Mesenchymal stem cell (in vitro differentiated cells and primary cell): ENCODE data around the gene OR7D2.

Experiments used
- DNase-seq: peaks from one replicate; pipeline ENCODE4 v3.0.0-alpha.2; 2013
- H2AFZ ChIP-seq: one replicate; pipeline ENCODE4 v1.6.1; 2013; ENCODE audit warnings: low read depth, mild to moderate bottlenecking, control low read depth, inconsistent platforms, low read length, moderate library complexity
- H2AK5ac ChIP-seq: 2 replicates; pipeline ENCODE4 v1.6.1; 2013; ENCODE audit warnings: low read length, moderate library complexity, mild to moderate bottlenecking, inconsistent platforms; ENCODE audit not compliant: severe bottlenecking
- H2BK120ac ChIP-seq: one replicate; pipeline ENCODE4 v1.6.1; 2013; ENCODE audit warnings: low read depth, mild to moderate bottlenecking, inconsistent platforms, low read length, moderate library complexity
- H2BK12ac ChIP-seq, 2 experiments: one replicate each; pipeline ENCODE4 v1.6.1; 2013; ENCODE audit warnings: inconsistent platforms in 2 of 2, low read length in 2 of 2, mild to moderate bottlenecking in 2 of 2, moderate library complexity in 2 of 2, control low read depth in 1 of 2
- H2BK15ac ChIP-seq: one replicate; pipeline ENCODE4 v1.6.1; 2013; ENCODE audit warnings: mild to moderate bottlenecking, low read depth, inconsistent platforms; ENCODE audit not compliant: poor library complexity, severe bottlenecking
- H2BK5ac ChIP-seq: 2 replicates; pipeline ENCODE4 v1.6.1; 2013; ENCODE audit warnings: low read depth, mild to moderate bottlenecking, low read length, control low read depth, inconsistent platforms; ENCODE audit not compliant: poor library complexity, severe bottlenecking
- H3K14ac ChIP-seq, 2 experiments: one replicate each; pipeline ENCODE4 v1.6.1; 2013; ENCODE audit warnings: inconsistent platforms in 2 of 2, low read length in 2 of 2, control low read depth in 1 of 2, mild to moderate bottlenecking in 1 of 2, moderate library complexity in 1 of 2
- H3K18ac ChIP-seq, 2 experiments: one replicate each; pipeline ENCODE4 v1.6.1; 2013; ENCODE audit warnings: inconsistent platforms in 2 of 2, low read length in 2 of 2, control low read depth in 1 of 2, low read depth in 1 of 2, mild to moderate bottlenecking in 1 of 2
- H3K23ac ChIP-seq, 2 experiments: one replicate each; pipeline ENCODE4 v1.6.1; 2013; ENCODE audit warnings: inconsistent platforms in 2 of 2, low read length in 2 of 2, mild to moderate bottlenecking in 2 of 2, moderate library complexity in 2 of 2, control low read depth in 1 of 2
- H3K27ac ChIP-seq: 2 replicates; pipeline ENCODE4 v1.5.1; 2013; ENCODE audit warnings: mild to moderate bottlenecking, moderate library complexity, low read length, control low read depth, inconsistent platforms; ENCODE audit not compliant: poor library complexity, severe bottlenecking
- H3K27me3 ChIP-seq, 2 experiments: 2 replicates each; pipeline versions ENCODE4 v1.6.1 to v1.7.0; 2013; ENCODE audit warnings: low read length in 2 of 2, mild to moderate bottlenecking in 2 of 2, moderate library complexity in 2 of 2, control low read depth in 1 of 2, inconsistent platforms in 1 of 2; ENCODE audit not compliant: control insufficient read depth in 1 of 2, insufficient read depth in 1 of 2
- H3K36me3 ChIP-seq, 2 experiments: 2 replicates each; pipeline versions ENCODE4 v1.6.1 to v1.7.0; 2013; ENCODE audit warnings: low read length in 2 of 2, control low read depth in 1 of 2, inconsistent platforms in 1 of 2, low read depth in 1 of 2, mild to moderate bottlenecking in 1 of 2; ENCODE audit not compliant: insufficient read depth in 2 of 2, control insufficient read depth in 1 of 2
- H3K4ac ChIP-seq, 2 experiments: one replicate each; pipeline ENCODE4 v1.6.1; 2013; ENCODE audit warnings: inconsistent platforms in 2 of 2, low read length in 2 of 2, mild to moderate bottlenecking in 2 of 2, moderate library complexity in 2 of 2, control low read depth in 1 of 2, low read depth in 1 of 2
- H3K4me1 ChIP-seq: 2 replicates; pipeline ENCODE4 v1.6.1; 2013; ENCODE audit warnings: low read depth, low read length, control low read depth; ENCODE audit not compliant: control insufficient read depth, insufficient read depth
- H3K4me2 ChIP-seq: 2 replicates; pipeline ENCODE4 v1.6.1; 2013; ENCODE audit warnings: low read length, mild to moderate bottlenecking, inconsistent platforms; ENCODE audit not compliant: poor library complexity, severe bottlenecking
- H3K4me3 ChIP-seq, 2 experiments: 2 replicates each; pipeline versions ENCODE4 v1.5.1 to v1.7.0; 2013; ENCODE audit warnings: low read length in 2 of 2, mild to moderate bottlenecking in 2 of 2, control low read depth in 1 of 2, low read depth in 1 of 2; ENCODE audit not compliant: insufficient read depth in 1 of 2
- H3K79me1 ChIP-seq: replicated peaks from 2 replicates; pipeline ENCODE4 v1.6.1; 2013; ENCODE audit warnings: mild to moderate bottlenecking, control low read depth, low read length, inconsistent platforms; ENCODE audit not compliant: poor library complexity, severe bottlenecking
- H3K9ac ChIP-seq: 2 replicates; pipeline ENCODE4 v1.7.0; 2013; ENCODE audit warnings: mild to moderate bottlenecking, low read length, moderate library complexity
- H3K9me3 ChIP-seq: 2 replicates; pipeline ENCODE4 v1.7.0; 2013; ENCODE audit warnings: mild to moderate bottlenecking, low read length; ENCODE audit not compliant: control insufficient read depth
- H4K8ac ChIP-seq: one replicate; pipeline ENCODE4 v1.6.1; 2013; ENCODE audit warnings: inconsistent platforms, mild to moderate bottlenecking, low read length, moderate library complexity
- H4K91ac ChIP-seq: one replicate; pipeline ENCODE4 v1.6.1; 2013; ENCODE audit warnings: mild to moderate bottlenecking, low read length, inconsistent platforms
- WGBS: methylation state at CpG from one replicate; pipeline ENCODE4 v1.1.7; 2013; ENCODE audit warnings: mixed read lengths; 5-methylcytosine and 5-hydroxymethylcytosine counted together

The OR7D2 gene

DNA sequence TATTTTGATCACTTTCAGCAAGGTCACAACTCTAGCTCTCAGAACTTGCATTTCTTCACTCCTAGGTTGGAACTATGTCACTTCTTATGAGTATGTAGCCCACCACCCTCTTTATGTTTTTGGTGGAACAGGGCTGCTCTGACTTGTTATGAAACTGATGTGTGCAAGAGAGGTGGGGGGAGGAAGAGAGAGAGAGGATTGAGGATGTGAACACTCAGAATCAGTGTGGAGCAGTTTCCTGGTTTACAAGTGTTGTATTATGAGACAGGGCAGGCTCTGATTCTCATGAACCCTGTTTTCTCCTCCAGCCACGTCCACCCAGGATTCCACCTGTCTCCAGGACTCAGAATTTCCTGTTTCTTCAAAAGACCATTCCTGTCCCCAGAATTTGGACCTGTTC, 22.5 kb upstream of the OR7D2 start:
- Histone ChIP-seq H2BK5ac (no peak overlapping the region), H2BK12ac (no peak overlapping the region), H3K4me3 (no peak overlapping the region), H2AFZ (no peak overlapping the region), H3K4ac (no peak overlapping the region), H2BK120ac (no peak overlapping the region), H3K9me3 (peaks cover 94% of the 10 kb centered on the region), H3K27me3 (no peaks in the 10 kb centered on the region), H2BK15ac (no peak overlapping the region), H3K14ac (no peak overlapping the region), H4K91ac (no peak overlapping the region), H3K4me1 (no peaks in the 10 kb centered on the region), H3K36me3 (peaks cover 71 to 86% of the 10 kb centered on the region in 2 experiments), H3K79me1 (peaks cover 43% of the 10 kb centered on the region), H3K4me2 (no peak overlapping the region), H3K18ac (no peak overlapping the region), H3K9ac (no peak overlapping the region), H3K23ac (no peak overlapping the region), H2AK5ac (no peak overlapping the region), H3K27ac (no peak overlapping the region), H4K8ac (no peak overlapping the region)
- WGBS, result 91% methylated on average over 1 of the region's 1 CpG
- no peak for DNase-seq

DNA sequence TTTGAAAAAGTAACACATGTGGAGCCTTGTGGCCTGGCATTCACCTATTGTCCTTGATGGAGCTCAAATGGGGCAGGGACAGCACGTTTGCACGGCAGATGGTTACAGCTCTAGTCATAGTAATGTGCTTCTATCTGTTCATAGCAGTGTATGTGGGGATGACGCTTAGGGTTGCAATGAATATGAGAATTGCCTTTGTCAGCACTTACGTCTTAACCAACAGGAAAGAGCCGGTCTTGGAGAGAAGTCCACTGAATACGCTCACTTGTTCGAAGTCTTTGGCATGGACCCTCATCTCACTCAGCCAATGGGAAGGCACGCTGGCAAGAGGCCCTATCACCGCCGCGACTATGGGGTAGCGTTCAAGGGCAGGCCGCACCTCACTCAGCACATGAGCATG, 18.9 kb upstream of the OR7D2 start:
- H3K23ac ChIP-seq, result no peak overlapping the region
- H4K91ac ChIP-seq, result no peak overlapping the region
- no peak overlapping the region for H4K8ac ChIP-seq
- no peak overlapping the region for H3K14ac ChIP-seq
- H3K4me3 ChIP-seq, result peak overlapping the region in 1 of 2 experiments; percentile 67
- no peak overlapping the region for H3K4me2 ChIP-seq
- H3K9ac ChIP-seq, result no peak overlapping the region
- H3K36me3 ChIP-seq, result peaks cover 92 to 97% of the 10 kb centered on the region in 2 experiments
- no peak overlapping the region for H2AK5ac ChIP-seq
- H2AFZ ChIP-seq, result no peak overlapping the region
- H3K27ac ChIP-seq, result no peak overlapping the region
- no peaks in the 10 kb centered on the region for H3K4me1 ChIP-seq
- 99% methylated on average over 13 of the region's 13 CpGs for WGBS
- H3K18ac ChIP-seq, result no peak overlapping the region
- no peak overlapping the region for H3K4ac ChIP-seq
- no peak overlapping the region for H2BK5ac ChIP-seq
- DNase-seq, result no peak
- H3K9me3 ChIP-seq, result peaks cover 97% of the 10 kb centered on the region
- H2BK15ac ChIP-seq, result no peak overlapping the region
- no peak overlapping the region for H2BK120ac ChIP-seq
- H2BK12ac ChIP-seq, result no peak overlapping the region
- H3K79me1 ChIP-seq, result peaks cover 65% of the 10 kb centered on the region
- no peaks in the 10 kb centered on the region for H3K27me3 ChIP-seq

DNA sequence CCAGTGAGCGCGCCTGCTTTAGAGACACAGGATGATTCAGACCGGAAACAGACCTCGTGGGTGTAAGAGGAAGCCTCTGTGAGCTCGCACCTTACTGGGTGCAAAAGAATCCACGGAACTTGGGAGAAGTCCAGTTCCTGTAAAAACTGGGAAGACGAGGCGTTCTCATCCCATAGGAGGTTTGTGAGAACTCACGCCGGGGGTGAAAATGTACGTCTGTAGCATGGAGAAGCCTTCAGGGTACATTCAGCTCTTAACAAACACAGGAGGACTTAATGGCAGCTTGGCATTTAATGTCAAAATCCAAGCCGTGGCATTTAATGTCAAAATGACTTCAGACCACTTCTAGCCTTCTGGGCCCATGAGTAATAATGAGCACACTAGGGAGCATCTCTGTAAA, 17.4 kb upstream of the OR7D2 start:
- no peak overlapping the region for H3K9ac ChIP-seq
- DNase-seq, result no peak
- peak overlapping the region in 1 of 2 experiments; percentile 67 for H3K4me3 ChIP-seq
- H3K14ac ChIP-seq, result no peak overlapping the region
- no peak overlapping the region for H2BK5ac ChIP-seq
- H3K23ac ChIP-seq, result no peak overlapping the region
- H3K4me2 ChIP-seq, result no peak overlapping the region
- no peak overlapping the region for H3K4ac ChIP-seq
- no peak overlapping the region for H2AK5ac ChIP-seq
- H2BK120ac ChIP-seq, result no peak overlapping the region
- no peak overlapping the region for H2AFZ ChIP-seq
- no peak overlapping the region for H4K91ac ChIP-seq
- no peak overlapping the region for H4K8ac ChIP-seq
- peaks cover 56% of the 10 kb centered on the region for H3K79me1 ChIP-seq
- no peak overlapping the region for H2BK15ac ChIP-seq
- H3K4me1 ChIP-seq, result no peaks in the 10 kb centered on the region
- H2BK12ac ChIP-seq, result no peak overlapping the region
- no peak overlapping the region for H3K27ac ChIP-seq
- 98% methylated on average over 12 of the region's 12 CpGs for WGBS
- no peaks in the 10 kb centered on the region for H3K27me3 ChIP-seq
- peaks cover 86 to 95% of the 10 kb centered on the region in 2 experiments for H3K36me3 ChIP-seq
- peaks cover 88% of the 10 kb centered on the region for H3K9me3 ChIP-seq
- no peak overlapping the region for H3K18ac ChIP-seq

DNA sequence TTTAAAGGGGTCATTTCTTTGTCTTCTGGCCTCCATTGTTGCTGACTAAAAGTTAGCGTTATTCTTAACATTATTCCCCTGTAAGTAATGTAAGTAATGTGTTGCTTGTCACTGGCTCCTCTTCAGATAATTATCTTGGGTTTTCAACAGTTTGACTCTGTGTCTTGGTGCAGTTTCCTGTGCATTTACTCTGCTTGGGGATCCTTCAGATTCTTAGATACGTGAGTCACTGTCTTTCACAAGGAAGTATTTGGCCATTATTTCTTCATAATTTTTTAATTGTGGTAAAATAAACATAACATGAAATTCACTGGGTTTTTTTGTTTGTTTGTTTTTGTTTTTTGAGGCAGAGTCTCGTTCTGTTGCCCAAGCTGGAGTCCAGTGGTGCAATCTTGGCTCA, 13.5 kb upstream of the OR7D2 start:
- H3K36me3 ChIP-seq, result peaks cover 62 to 73% of the 10 kb centered on the region in 2 experiments
- H3K4me1 ChIP-seq, result no peaks in the 10 kb centered on the region
- H3K4ac ChIP-seq, result no peak overlapping the region
- no peak overlapping the region for H2AFZ ChIP-seq
- no peak overlapping the region for H2BK120ac ChIP-seq
- H3K27me3 ChIP-seq, result no peaks in the 10 kb centered on the region
- H3K4me3 ChIP-seq, result no peak overlapping the region
- H4K8ac ChIP-seq, result no peak overlapping the region
- no peak overlapping the region for H2BK15ac ChIP-seq
- H2BK12ac ChIP-seq, result no peak overlapping the region
- no peak overlapping the region for H2BK5ac ChIP-seq
- H3K23ac ChIP-seq, result no peak overlapping the region
- no peak for DNase-seq
- no peak overlapping the region for H2AK5ac ChIP-seq
- WGBS, result 92% methylated on average over 2 of the region's 3 CpGs
- no peak overlapping the region for H3K4me2 ChIP-seq
- no peak overlapping the region for H4K91ac ChIP-seq
- H3K27ac ChIP-seq, result no peak overlapping the region
- peaks cover 64% of the 10 kb centered on the region for H3K9me3 ChIP-seq
- no peak overlapping the region for H3K18ac ChIP-seq
- H3K79me1 ChIP-seq, result peaks cover 34% of the 10 kb centered on the region
- no peak overlapping the region for H3K14ac ChIP-seq
- H3K9ac ChIP-seq, result no peak overlapping the region
